GM19238 (cell line): ENCODE data around the gene TMCC1.
"Not testable (repeated sequence)": the region's sequence is repeated elsewhere in the genome, so short reads cannot be mapped to it uniquely, and the experiment has no call there.

Experiments
- DNase-seq: peaks from one replicate; pipeline ENCODE4 v3.0.0; 2011; ENCODE audit warnings: low spot score; ENCODE audit not compliant: insufficient read length

TMCC1 gene

GRCh38 chr3:129837065-129837642, 56.4 kb downstream of the TMCC1 start:
- DNase-seq: no peak

- no peak for DNase-seq
These were observed 57.0 kb downstream of the TMCC1 start for GRCh38 chr3:129836381-129837064.

- DNase-seq: no peak
These were observed 58.3 kb downstream of the TMCC1 start for GRCh38 chr3:129835198-129835597.

GRCh38 chr3:129834580-129834979, 58.9 kb downstream of the TMCC1 start:
- DNase-seq: no peak

GRCh38 chr3:129831942-129832341, 61.6 kb downstream of the TMCC1 start:
- not testable (repeated sequence) for DNase-seq

GRCh38 chr3:129831503-129831902, 62.0 kb downstream of the TMCC1 start:
- DNase-seq: no peak

GRCh38 chr3:129829640-129830039, 63.9 kb downstream of the TMCC1 start:
- no peak for DNase-seq

- peak; percentile 2 for DNase-seq
These were observed 65.7 kb downstream of the TMCC1 start for GRCh38 chr3:129827765-129828164.

- DNase-seq: peak; percentile 6
These were observed 68.5 kb downstream of the TMCC1 start for GRCh38 chr3:129824926-129825541.

- no peak for DNase-seq
These were observed 70.8 kb downstream of the TMCC1 start for GRCh38 chr3:129822679-129823078.

GRCh38 chr3:129822241-129822640, 71.3 kb downstream of the TMCC1 start:
- DNase-seq: no peak

- DNase-seq: no peak
These were observed 72.9 kb downstream of the TMCC1 start for GRCh38 chr3:129820587-129820986.

- DNase-seq: no peak
These were observed 80.9 kb downstream of the TMCC1 start for GRCh38 chr3:129812589-129812988.

GRCh38 chr3:129809297-129809696, 84.2 kb downstream of the TMCC1 start:
- DNase-seq: no peak

GRCh38 chr3:129796146-129796545, 97.4 kb downstream of the TMCC1 start:
- no peak for DNase-seq

- no peak for DNase-seq
These were observed 98.1 kb downstream of the TMCC1 start for GRCh38 chr3:129795186-129796010.

- DNase-seq: peak; percentile 26
These were observed 99.0 kb downstream of the TMCC1 start for GRCh38 chr3:129794311-129795185.

GRCh38 chr3:129793942-129794310, 99.6 kb downstream of the TMCC1 start:
- DNase-seq: no peak

- DNase-seq: no peak
These were observed 100.2 kb downstream of the TMCC1 start for GRCh38 chr3:129793319-129793718.

GRCh38 chr3:129783470-129783869, 110.0 kb downstream of the TMCC1 start:
- no peak for DNase-seq

GRCh38 chr3:129778871-129779270, 114.6 kb downstream of the TMCC1 start:
- no peak for DNase-seq
